Upper lobe of left lung (tissue), 4 donors: ENCODE data around the gene SLC15A1.
"Not testable (repeated sequence)": the region's sequence is repeated elsewhere in the genome, so short reads cannot be mapped to it uniquely, and the experiment has no call there.

ENCODE experiments used
- CTCF ChIP-seq, 6 experiments: fragments of 450-650 bp in 4 of 6; fragments of 200-600 bp in 2 of 6; sonication (generic) in 2 of 6; IDR thresholded peaks; one replicate each; pipeline ENCODE4 v1.5.1; 2016 to 2019; ENCODE audit warnings: antibody characterized with exemption in 6 of 6
- POLR2AphosphoS5 ChIP-seq, 2 donors: sonication (generic); formaldehyde crosslinking; IDR thresholded peaks; one replicate each; pipeline ENCODE4 v1.5.1; 2017; ENCODE audit warnings: antibody characterized with exemption in 2 of 2

GRCh38 chr13:98754468-98754867 lies 2.0 kb upstream of the SLC15A1 start:
- not testable (repeated sequence) for TF ChIP-seq POLR2AphosphoS5, CTCF (IDR thresholded peaks at IDR 0.05)
